Measurements from ENCODE around the gene CCNQ. TPM values are rescaled to one million over a fixed set of nuclear protein-coding genes. Genes with fewer than 3 reads are reported as not detected.

CCNQ gene
- total and polyA plus RNA-seq, 2 of the 8 experiments (the other 6 are each of a cell fraction or from before 2014, with no cell fraction given), result 16.6 to 32.1 TPM

DNA sequence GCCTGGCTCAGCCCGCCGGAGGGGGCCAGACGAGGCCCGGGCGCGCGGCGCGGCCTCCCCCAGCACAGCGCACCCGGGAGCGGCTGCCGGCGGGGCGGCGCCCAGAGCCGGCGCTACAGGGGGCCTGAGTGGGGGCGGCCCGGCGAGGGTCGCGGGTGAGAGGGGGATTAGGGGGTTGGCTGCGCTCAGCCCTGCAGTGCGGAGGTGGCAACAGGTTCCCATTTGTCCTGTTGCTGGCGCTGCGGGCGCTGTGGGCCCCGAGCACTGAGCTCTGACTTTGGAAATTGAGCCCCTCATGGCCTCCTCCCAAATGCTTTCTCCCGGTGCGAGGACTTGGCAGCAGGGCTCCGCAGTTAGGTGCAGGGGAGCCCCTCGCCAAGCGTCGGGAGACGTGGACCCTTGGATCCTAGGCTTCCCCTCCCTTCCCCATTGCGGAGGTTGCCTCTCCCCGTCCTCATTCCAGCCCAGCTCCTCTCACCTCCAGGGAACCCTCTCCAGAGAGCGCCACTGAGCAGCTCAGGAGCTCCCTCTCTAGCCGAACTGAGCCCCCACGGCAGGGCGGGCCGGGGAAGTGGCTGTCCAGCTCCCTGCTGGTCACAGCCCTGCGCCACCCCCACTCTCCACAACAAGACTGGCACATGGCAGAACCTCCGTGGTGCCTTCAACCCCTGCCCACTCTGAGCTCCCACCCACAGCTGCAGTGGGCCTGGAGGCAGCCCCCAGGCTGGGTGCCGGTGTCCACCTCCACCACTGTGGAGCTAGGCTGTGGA is 45.6 kb upstream of the CCNQ start:
- H2BK120ac ChIP-seq (replicated peaks; ENCODE audit: low read depth, low read length), result no peak overlapping the region
- H3K27ac ChIP-seq (ENCODE audit: low read depth, low read length), result no peak overlapping the region
- no peaks in the 10 kb centered on the region for H3K79me2 ChIP-seq (ENCODE audit: control insufficient read depth in 1 of 2, insufficient read depth in 2 of 2, low read length in 2 of 2)
- no peak overlapping the region for H3K14ac ChIP-seq (ENCODE audit: insufficient read length)
- no peak overlapping the region for H3K56ac ChIP-seq (replicated peaks; ENCODE audit: insufficient read length, low read depth, low read length)
- no peak overlapping the region for H4K8ac ChIP-seq (ENCODE audit: extremely low read depth, insufficient read depth, low read length)
- peak overlapping the region in 1 of 4 experiments; percentile 55; a peak in 2 of 8 replicates for H3K4me3 ChIP-seq (ENCODE audit: extremely low read depth in 1 of 4, insufficient read depth in 2 of 4, low read depth in 3 of 4, low read length in 4 of 4)
- H4K5ac ChIP-seq (ENCODE audit: insufficient read length, low read depth, low read length), result no peak overlapping the region
- H3K4me1 ChIP-seq (replicated peaks in 1 of 4; ENCODE audit: control insufficient read depth in 3 of 4, insufficient read depth in 4 of 4, low read length in 3 of 4), result peaks cover 0 to 20% (median 9%) of the 10 kb centered on the region in 4 experiments; a peak in 5 of 7 replicates
- no peak overlapping the region for H3K23ac ChIP-seq (ENCODE audit: insufficient read length)
- ChIA-PET CTCF (ENCODE audit: partially characterized antibody) (interaction anchor here (0.6 to 28.7 kb wide), 31 partner anchors 1 to 702 kb away, joined by 3 to 408 read pairs (median 4); partner anchors contain the start of genes CCNQ, DUSP9 and TREX2), POLR2A (ENCODE audit: partially characterized antibody) (no interaction called here)
- H2AFZ ChIP-seq (ENCODE audit: low read length), result peak overlapping the region; percentile 53; the same call in 1 of the 2 replicates
- H4K91ac ChIP-seq (replicated peaks; ENCODE audit: insufficient read length, low read length), result no peak overlapping the region
- peaks cover 7% of the 10 kb centered on the region; the same call in 1 of the 2 replicates for H3K23me2 ChIP-seq (ENCODE audit: low read depth, low read length)
- no peak overlapping the region for H2BK20ac ChIP-seq (ENCODE audit: low read length)
- H3K36me3 ChIP-seq (ENCODE audit: control insufficient read depth in 2 of 4, insufficient read depth in 4 of 4, low read length in 3 of 4), result peaks cover 0 to 4% (median 0%) of the 10 kb centered on the region in 4 experiments; a peak in 1 of 8 replicates
- no peak overlapping the region for H2BK5ac ChIP-seq (ENCODE audit: low read depth, low read length)
- FAIRE-seq, result no peak
- H2BK12ac ChIP-seq (ENCODE audit: low read depth, low read length), result no peak overlapping the region
- H3K4me2 ChIP-seq (ENCODE audit: insufficient read depth in 1 of 2, low read depth in 2 of 2, low read length in 2 of 2), result peak overlapping the region; percentile 75 to 89
- peaks cover 0 to 16% of the 10 kb centered on the region in 2 experiments for H4K20me1 ChIP-seq (replicated peaks in 1 of 2; ENCODE audit: control insufficient read depth in 1 of 2, insufficient read depth in 2 of 2, low read length in 2 of 2)
- no CpG with 5 or more reads among the region's 46 CpGs for WGBS, 2 experiments (ENCODE audit: extremely low coverage in 1 of 2, insufficient coverage in 1 of 2, insufficient read length in 1 of 2, insufficient replicate concordance in 2 of 2, low coverage in 1 of 2, low lambda C conversion rate in 2 of 2, missing lambda C conversion rate in 1 of 2)
- no peaks in the 10 kb centered on the region for H3K79me1 ChIP-seq (ENCODE audit: low read depth, low read length)
- H3K4ac ChIP-seq (replicated peaks; ENCODE audit: insufficient read length, low read depth, low read length), result no peak overlapping the region
- H2AK5ac ChIP-seq (ENCODE audit: low read depth, low read length), result no peak overlapping the region
- peak in 1 of 2 experiments; percentile 53 for DNase-seq (ENCODE audit: low read depth in 1 of 2, low spot score in 2 of 2)
- H3K9me3 ChIP-seq (ENCODE audit: insufficient read depth in 2 of 2, low read depth in 1 of 2, low read length in 1 of 2), result no peaks in the 10 kb centered on the region; a peak in 1 of 4 replicates
- H2BK15ac ChIP-seq (ENCODE audit: low read length), result no peak overlapping the region
- TF ChIP-seq RAD21 (IDR thresholded peaks at IDR 0.05 in 1 of 2, conservative IDR thresholded peaks at IDR 0.05 in 1 of 2; ENCODE audit: low read depth in 2 of 2, low read length in 2 of 2), result peak; percentile 1 to 7; a peak in 1 of 4 replicates
- no peak for TF ChIP-seq NRF1 (IDR thresholded peaks at IDR 0.05; ENCODE audit: low read depth, low read length)
- TF ChIP-seq, protein P1, sequence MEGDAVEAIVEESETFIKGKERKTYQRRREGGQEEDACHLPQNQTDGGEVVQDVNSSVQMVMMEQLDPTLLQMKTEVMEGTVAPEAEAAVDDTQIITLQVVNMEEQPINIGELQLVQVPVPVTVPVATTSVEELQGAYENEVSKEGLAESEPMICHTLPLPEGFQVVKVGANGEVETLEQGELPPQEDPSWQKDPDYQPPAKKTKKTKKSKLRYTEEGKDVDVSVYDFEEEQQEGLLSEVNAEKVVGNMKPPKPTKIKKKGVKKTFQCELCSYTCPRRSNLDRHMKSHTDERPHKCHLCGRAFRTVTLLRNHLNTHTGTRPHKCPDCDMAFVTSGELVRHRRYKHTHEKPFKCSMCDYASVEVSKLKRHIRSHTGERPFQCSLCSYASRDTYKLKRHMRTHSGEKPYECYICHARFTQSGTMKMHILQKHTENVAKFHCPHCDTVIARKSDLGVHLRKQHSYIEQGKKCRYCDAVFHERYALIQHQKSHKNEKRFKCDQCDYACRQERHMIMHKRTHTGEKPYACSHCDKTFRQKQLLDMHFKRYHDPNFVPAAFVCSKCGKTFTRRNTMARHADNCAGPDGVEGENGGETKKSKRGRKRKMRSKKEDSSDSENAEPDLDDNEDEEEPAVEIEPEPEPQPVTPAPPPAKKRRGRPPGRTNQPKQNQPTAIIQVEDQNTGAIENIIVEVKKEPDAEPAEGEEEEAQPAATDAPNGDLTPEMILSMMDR (IDR thresholded peaks at IDR 0.05; ENCODE audit: control extremely low read depth in 1 of 3, insufficient read depth in 1 of 3, low read depth in 1 of 3, low read length in 3 of 3), result peak in 2 of 3 experiments; percentile 32 to 50; a peak in 3 of 4 replicates
- TF ChIP-seq, protein P2, sequence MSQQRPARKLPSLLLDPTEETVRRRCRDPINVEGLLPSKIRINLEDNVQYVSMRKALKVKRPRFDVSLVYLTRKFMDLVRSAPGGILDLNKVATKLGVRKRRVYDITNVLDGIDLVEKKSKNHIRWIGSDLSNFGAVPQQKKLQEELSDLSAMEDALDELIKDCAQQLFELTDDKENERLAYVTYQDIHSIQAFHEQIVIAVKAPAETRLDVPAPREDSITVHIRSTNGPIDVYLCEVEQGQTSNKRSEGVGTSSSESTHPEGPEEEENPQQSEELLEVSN (IDR thresholded peaks at IDR 0.05), result no peak
- H3K9ac ChIP-seq (replicated peaks in 1 of 4; ENCODE audit: extremely low read depth in 1 of 4, low read depth in 3 of 4, low read length in 3 of 4), result no peak overlapping the region
- H3K27me3 ChIP-seq (replicated peaks in 1 of 4; ENCODE audit: control insufficient read depth in 3 of 4, extremely low read depth in 1 of 4, insufficient read depth in 3 of 4, low read length in 3 of 4), result peaks cover 72 to 88% (median 86%) of the 10 kb centered on the region in 4 experiments
- no peak overlapping the region for H3K18ac ChIP-seq (ENCODE audit: extremely low read depth, low read length)

Data from H1 (cell line).